HepG2 (cell line): ENCODE measurements around the gene PLSCR3. TPM values are rescaled to one million over a fixed set of nuclear protein-coding genes. Genes with fewer than 3 reads are reported as not detected.
A peak's percentile ranks its signal among the peaks of the same experiment; 100 is the strongest.

Experiments
- EED ChIP-seq: sonication (generic); formaldehyde crosslinking; IDR thresholded peaks from 2 replicates; pipeline ENCODE4 v1.5.0; 2020; ENCODE audit warnings: mild to moderate bottlenecking, missing genetic modification reagents
- GATAD1 ChIP-seq: IDR thresholded peaks from 2 replicates; pipeline ENCODE4 v1.6.1; 2016; ENCODE audit warnings: missing genetic modification reagents, missing compliant biosample characterization
- HNRNPL ChIP-seq: fragments of 200-400 bp; formaldehyde crosslinking; IDR thresholded peaks from 2 replicates; pipeline ENCODE4 v1.6.1; 2017; ENCODE audit warnings: mild to moderate bottlenecking, low read depth, low read length
- HOXA3 ChIP-seq: sonication (generic); formaldehyde crosslinking; IDR thresholded peaks from 2 replicates; pipeline ENCODE4 v1.5.0; 2020; ENCODE audit warnings: missing genetic modification reagents
- IKZF5 ChIP-seq: IDR thresholded peaks from 2 replicates; pipeline ENCODE4 v1.6.1; 2018; ENCODE audit warnings: missing genetic modification reagents, mild to moderate bottlenecking, missing compliant biosample characterization
- KDM5B ChIP-seq: sonication (generic); formaldehyde crosslinking; IDR thresholded peaks from 2 replicates; pipeline ENCODE4 v1.4.0; 2020; ENCODE audit warnings: missing genetic modification reagents, mild to moderate bottlenecking, borderline replicate concordance
- NFYB ChIP-seq: sonication (generic); formaldehyde crosslinking; IDR thresholded peaks from 2 replicates; pipeline ENCODE4 v1.4.0; 2020; ENCODE audit warnings: missing genetic modification reagents
- POLR2A ChIP-seq, 2 experiments: IDR thresholded peaks; 2 replicates each; pipeline ENCODE4 v1.6.1; 2011; ENCODE audit warnings: low read depth in 2 of 2, low read length in 2 of 2, mild to moderate bottlenecking in 1 of 2, moderate library complexity in 1 of 2; ENCODE audit not compliant: insufficient read depth in 1 of 2
- RBM39 ChIP-seq: fragments of 200-400 bp; formaldehyde crosslinking; IDR thresholded peaks from one replicate; pipeline ENCODE4 v1.6.1; 2018; ENCODE audit warnings: antibody characterized with exemption, mild to moderate bottlenecking, low read depth, low read length; ENCODE audit not compliant: poor library complexity, severe bottlenecking
- REPIN1 ChIP-seq: sonication (generic); formaldehyde crosslinking; IDR thresholded peaks from 2 replicates; pipeline ENCODE4 v1.8.0; 2022; ENCODE audit warnings: missing genetic modification reagents, low read depth, mild to moderate bottlenecking, borderline replicate concordance
- SNAPC5 ChIP-seq: sonication (generic); formaldehyde crosslinking; IDR thresholded peaks from 2 replicates; pipeline ENCODE4 v1.8.1; 2023; ENCODE audit warnings: mild to moderate bottlenecking, missing genetic modification reagents, borderline replicate concordance
- polyA plus RNA-seq, 8 experiments: library from polyadenylated mRNA; depleted of rRNA in 3 of 8; stranded (reverse) in 7 of 8; unstranded in 1 of 8; fragments of >200 nt; fragmentation: Illumina TruSeq in 4 of 8; extraction: Trizol in 4 of 8; gene quantifications; 2 replicates each; pipeline versions ENCODE4 v1.2.1 to v1.2.3, GENCODE V29; 2011 to 2016; ENCODE audit warnings: low read depth in 4 of 8, missing spikeins in 1 of 8, mixed read lengths in 1 of 8; ENCODE audit not compliant: insufficient read depth in 1 of 8
- total RNA-seq, 5 experiments: library from RNA; depleted of rRNA; stranded (reverse); fragments of >200 nt; fragmentation: Illumina TruSeq; extraction: Trizol; gene quantifications; 2 replicates each; pipeline ENCODE4 v1.2.3, GENCODE V29; 2016; ENCODE audit warnings: low read depth in 1 of 5
- TF ChIP-seq, protein P1 (sequence below): sonication (generic); formaldehyde crosslinking; IDR thresholded peaks from 2 replicates; pipeline ENCODE4 v1.4.0; 2020; ENCODE audit warnings: missing genetic modification reagents
- TF ChIP-seq, protein P2 (sequence below): sonication (generic); formaldehyde crosslinking; IDR thresholded peaks from 2 replicates; pipeline ENCODE4 v1.4.0; 2020; ENCODE audit warnings: low read depth, mild to moderate bottlenecking, missing genetic modification reagents
- TF ChIP-seq, protein P3 (sequence below): sonication (generic); formaldehyde crosslinking; IDR thresholded peaks from 2 replicates; pipeline ENCODE4 v1.4.0; 2020; ENCODE audit warnings: low read depth, missing genetic modification reagents
- TF ChIP-seq, protein P4 (sequence below): sonication (generic); formaldehyde crosslinking; IDR thresholded peaks from 2 replicates; pipeline ENCODE4 v1.8.0; 2022; ENCODE audit warnings: missing genetic modification reagents, mild to moderate bottlenecking, borderline replicate concordance
- TF ChIP-seq, protein P5 (sequence below): IDR thresholded peaks from 2 replicates; pipeline ENCODE4 v1.6.1; 2012; ENCODE audit warnings: low read depth, low read length, improper control_type of control experiment

Gene PLSCR3
- total and polyA plus RNA-seq, 2 of the 13 experiments (the other 11 are each of a cell fraction or from before 2014, with no cell fraction given) = 5.6 to 6.2 TPM

- TF ChIP-seq REPIN1 (peak; percentile 46; the same call in 1 of the 2 replicates), RBM39 (peak; percentile 77), IKZF5 (CRISPR knock-in tag) (0 out of 2 replicates have a peak, but pooled peaks have one; percentile 41), EED (0 out of 2 replicates have a peak, but pooled peaks have one; percentile 58), HNRNPL (peak; percentile 79; the same call in 1 of the 2 replicates), POLR2A (IDR thresholded peaks at IDR 0.05; ENCODE audit: insufficient read depth in 1 of 2, low read depth in 2 of 2, low read length in 2 of 2) (peak; percentile 94), HOXA3 (peak; percentile 67), NFYB (CRISPR knock-in tag) (peak; percentile 86), SNAPC5 (CRISPR knock-in tag) (peak; percentile 73; the same call in 1 of the 2 replicates), KDM5B (CRISPR knock-in tag) (0 out of 2 replicates have a peak, but pooled peaks have one; percentile 19), GATAD1 (CRISPR knock-in tag) (peak; percentile 76; the same call in 1 of the 2 replicates)
- TF ChIP-seq, protein P1, sequence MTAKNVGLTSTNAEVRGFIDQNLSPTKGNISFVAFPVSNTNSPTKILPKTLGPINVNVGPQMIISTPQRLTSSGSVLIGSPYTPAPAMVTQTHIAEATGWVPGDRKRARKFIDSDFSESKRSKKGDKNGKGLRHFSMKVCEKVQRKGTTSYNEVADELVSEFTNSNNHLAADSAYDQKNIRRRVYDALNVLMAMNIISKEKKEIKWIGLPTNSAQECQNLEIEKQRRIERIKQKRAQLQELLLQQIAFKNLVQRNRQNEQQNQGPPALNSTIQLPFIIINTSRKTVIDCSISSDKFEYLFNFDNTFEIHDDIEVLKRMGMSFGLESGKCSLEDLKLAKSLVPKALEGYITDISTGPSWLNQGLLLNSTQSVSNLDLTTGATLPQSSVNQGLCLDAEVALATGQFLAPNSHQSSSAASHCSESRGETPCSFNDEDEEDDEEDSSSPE (CRISPR knock-in tag) = peak; percentile 71
- TF ChIP-seq, protein P2, sequence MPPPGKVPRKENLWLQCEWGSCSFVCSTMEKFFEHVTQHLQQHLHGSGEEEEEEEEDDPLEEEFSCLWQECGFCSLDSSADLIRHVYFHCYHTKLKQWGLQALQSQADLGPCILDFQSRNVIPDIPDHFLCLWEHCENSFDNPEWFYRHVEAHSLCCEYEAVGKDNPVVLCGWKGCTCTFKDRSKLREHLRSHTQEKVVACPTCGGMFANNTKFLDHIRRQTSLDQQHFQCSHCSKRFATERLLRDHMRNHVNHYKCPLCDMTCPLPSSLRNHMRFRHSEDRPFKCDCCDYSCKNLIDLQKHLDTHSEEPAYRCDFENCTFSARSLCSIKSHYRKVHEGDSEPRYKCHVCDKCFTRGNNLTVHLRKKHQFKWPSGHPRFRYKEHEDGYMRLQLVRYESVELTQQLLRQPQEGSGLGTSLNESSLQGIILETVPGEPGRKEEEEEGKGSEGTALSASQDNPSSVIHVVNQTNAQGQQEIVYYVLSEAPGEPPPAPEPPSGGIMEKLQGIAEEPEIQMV (CRISPR knock-in tag) = no peak
- TF ChIP-seq, protein P3, sequence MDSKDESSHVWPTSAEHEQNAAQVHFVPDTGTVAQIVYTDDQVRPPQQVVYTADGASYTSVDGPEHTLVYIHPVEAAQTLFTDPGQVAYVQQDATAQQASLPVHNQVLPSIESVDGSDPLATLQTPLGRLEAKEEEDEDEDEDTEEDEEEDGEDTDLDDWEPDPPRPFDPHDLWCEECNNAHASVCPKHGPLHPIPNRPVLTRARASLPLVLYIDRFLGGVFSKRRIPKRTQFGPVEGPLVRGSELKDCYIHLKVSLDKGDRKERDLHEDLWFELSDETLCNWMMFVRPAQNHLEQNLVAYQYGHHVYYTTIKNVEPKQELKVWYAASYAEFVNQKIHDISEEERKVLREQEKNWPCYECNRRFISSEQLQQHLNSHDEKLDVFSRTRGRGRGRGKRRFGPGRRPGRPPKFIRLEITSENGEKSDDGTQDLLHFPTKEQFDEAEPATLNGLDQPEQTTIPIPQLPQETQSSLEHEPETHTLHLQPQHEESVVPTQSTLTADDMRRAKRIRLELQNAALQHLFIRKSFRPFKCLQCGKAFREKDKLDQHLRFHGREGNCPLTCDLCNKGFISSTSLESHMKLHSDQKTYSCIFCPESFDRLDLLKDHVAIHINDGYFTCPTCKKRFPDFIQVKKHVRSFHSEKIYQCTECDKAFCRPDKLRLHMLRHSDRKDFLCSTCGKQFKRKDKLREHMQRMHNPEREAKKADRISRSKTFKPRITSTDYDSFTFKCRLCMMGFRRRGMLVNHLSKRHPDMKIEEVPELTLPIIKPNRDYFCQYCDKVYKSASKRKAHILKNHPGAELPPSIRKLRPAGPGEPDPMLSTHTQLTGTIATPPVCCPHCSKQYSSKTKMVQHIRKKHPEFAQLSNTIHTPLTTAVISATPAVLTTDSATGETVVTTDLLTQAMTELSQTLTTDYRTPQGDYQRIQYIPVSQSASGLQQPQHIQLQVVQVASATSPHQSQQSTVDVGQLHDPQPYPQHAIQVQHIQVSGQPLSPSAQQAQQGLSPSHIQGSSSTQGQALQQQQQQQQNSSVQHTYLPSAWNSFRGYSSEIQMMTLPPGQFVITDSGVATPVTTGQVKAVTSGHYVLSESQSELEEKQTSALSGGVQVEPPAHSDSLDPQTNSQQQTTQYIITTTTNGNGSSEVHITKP (CRISPR knock-in tag) = peak; percentile 75; the same call in 1 of the 2 replicates
- TF ChIP-seq, protein P4, sequence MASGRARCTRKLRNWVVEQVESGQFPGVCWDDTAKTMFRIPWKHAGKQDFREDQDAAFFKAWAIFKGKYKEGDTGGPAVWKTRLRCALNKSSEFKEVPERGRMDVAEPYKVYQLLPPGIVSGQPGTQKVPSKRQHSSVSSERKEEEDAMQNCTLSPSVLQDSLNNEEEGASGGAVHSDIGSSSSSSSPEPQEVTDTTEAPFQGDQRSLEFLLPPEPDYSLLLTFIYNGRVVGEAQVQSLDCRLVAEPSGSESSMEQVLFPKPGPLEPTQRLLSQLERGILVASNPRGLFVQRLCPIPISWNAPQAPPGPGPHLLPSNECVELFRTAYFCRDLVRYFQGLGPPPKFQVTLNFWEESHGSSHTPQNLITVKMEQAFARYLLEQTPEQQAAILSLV (CRISPR knock-in tag) = no peak; the same call in 1 of the 2 replicates
- TF ChIP-seq, protein P5, sequence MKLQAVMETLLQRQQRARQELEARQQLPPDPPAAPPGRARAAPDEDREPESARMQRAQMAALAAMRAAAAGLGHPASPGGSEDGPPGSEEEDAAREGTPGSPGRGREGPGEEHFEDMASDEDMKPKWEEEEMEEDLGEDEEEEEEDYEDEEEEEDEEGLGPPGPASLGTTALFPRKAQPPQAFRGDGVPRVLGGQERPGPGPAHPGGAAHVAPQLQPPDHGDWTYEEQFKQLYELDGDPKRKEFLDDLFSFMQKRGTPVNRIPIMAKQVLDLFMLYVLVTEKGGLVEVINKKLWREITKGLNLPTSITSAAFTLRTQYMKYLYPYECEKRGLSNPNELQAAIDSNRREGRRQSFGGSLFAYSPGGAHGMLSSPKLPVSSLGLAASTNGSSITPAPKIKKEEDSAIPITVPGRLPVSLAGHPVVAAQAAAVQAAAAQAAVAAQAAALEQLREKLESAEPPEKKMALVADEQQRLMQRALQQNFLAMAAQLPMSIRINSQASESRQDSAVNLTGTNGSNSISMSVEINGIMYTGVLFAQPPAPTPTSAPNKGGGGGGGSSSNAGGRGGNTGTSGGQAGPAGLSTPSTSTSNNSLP = peak; percentile 63; the same call in 1 of the 2 replicates
Observed at GRCh38 chr17:7403977-7404736, 9.8 kb upstream of the PLSCR3 start, which contains the start of gene TMEM256 (continued).
